ENCODE data around the gene TTC27. TPM values are rescaled to one million over a fixed set of nuclear protein-coding genes. Genes with fewer than 3 reads are reported as not detected.
A peak's percentile ranks its signal among the peaks of the same experiment; 100 is the strongest.

TTC27 gene
- total RNA-seq, 1 donor from 2014 or later, result 20.4 TPM

DNA sequence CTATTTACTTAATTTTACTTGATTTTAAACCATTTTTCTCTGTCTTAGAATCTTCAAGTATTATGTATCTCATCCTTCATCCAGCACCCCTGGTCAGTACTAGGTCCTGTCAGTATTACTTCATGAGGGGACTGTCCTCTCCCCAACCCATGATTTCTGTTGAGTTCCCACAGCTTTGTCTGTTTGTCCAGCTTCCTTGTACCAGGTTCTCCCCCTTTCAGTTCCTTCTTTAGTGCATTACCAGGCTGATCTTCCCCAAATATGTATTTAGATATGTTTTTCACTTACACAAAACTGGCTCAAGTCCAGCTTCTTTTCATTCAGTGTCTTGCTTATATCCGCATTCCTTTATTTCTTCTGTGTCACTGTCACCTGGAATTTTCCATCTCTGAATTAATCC lies 13.8 kb upstream of the TTC27 start:
- Mint-ChIP-seq H3K36me3 (peaks cover 20% of the 10 kb centered on the region), H3K4me1 (ENCODE audit: unreplicated experiment) (no peaks in the 10 kb centered on the region), H3K9me3 (no peaks in the 10 kb centered on the region), H3K4me3 (no peak overlapping the region), H3K27me3 (no peaks in the 10 kb centered on the region), H3K27ac (no peak overlapping the region)
- DNase-seq (ENCODE audit: extremely low spot score, unreplicated experiment), result no peak
- no peak for TF ChIP-seq CTCF (conservative IDR thresholded peaks at IDR 0.05)

- Mint-ChIP-seq H3K36me3 (peaks cover 26% of the 10 kb centered on the region), H3K27me3 (no peaks in the 10 kb centered on the region), H3K4me1 (ENCODE audit: unreplicated experiment) (no peaks in the 10 kb centered on the region), H3K9me3 (no peaks in the 10 kb centered on the region), H3K4me3 (peak overlapping the region; percentile 40), H3K27ac (peak overlapping the region; percentile 74)
- DNase-seq (ENCODE audit: extremely low spot score, unreplicated experiment), result no peak
- TF ChIP-seq CTCF (conservative IDR thresholded peaks at IDR 0.05), result no peak
Measured at GRCh38 chr2:32617599-32618189, 10.2 kb upstream of the TTC27 start.

DNA sequence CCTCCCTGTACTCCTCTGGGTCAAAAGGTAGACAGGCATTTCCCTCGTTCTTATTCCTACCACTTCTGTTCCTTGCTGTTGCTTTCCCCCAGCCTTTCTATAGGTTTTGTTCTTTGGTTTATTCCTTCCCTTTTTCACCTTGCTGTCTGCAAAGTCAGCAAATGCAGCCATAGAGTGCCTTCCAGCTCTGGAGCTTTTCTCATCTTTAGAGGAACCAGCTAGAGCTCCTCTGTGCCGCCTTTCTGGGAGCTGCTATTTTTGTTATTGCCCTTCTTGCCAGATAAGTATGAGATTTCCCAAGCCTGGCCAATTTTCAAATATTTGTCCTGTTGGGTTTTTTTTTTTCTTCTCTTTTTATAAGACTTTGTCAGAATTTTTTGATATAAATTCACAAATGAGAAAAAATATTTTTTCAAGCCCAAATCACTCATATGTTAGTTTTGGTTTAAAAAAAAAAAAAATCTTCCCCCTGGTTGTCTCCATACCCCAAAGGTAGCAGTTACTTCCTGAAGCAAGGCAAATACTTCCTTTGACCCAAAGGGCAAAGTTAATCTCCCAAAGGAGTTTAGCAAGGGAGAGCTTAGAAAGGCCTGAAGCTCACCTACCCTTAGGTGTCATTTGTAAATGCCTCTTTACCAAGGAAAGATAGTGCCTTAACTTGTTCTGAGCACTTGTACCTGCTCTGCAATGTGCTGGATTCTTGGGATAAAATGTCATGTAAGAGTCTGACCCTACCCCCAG lies 5.1 kb upstream of the TTC27 start:
- no peak overlapping the region for H3K4me3 Mint-ChIP-seq
- no peak for DNase-seq (ENCODE audit: extremely low spot score, unreplicated experiment)
- H3K9me3 Mint-ChIP-seq, result no peaks in the 10 kb centered on the region
- H3K27me3 Mint-ChIP-seq, result peaks cover 4% of the 10 kb centered on the region
- no peak overlapping the region for H3K27ac Mint-ChIP-seq
- peaks cover 3% of the 10 kb centered on the region for H3K4me1 Mint-ChIP-seq (ENCODE audit: unreplicated experiment)
- H3K36me3 Mint-ChIP-seq, result peaks cover 13% of the 10 kb centered on the region
- TF ChIP-seq CTCF (conservative IDR thresholded peaks at IDR 0.05), result no peak

- Mint-ChIP-seq H3K9me3 (no peaks in the 10 kb centered on the region), H3K4me1 (ENCODE audit: unreplicated experiment) (peaks cover 4% of the 10 kb centered on the region)
Measured at GRCh38 chr2:32623311-32623706, 4.5 kb upstream of the TTC27 start.

GRCh38 chr2:32624812-32625211 lies 3.0 kb upstream of the TTC27 start:
- Mint-ChIP-seq H3K4me3 (no peak overlapping the region), H3K27me3 (peaks cover 4% of the 10 kb centered on the region), H3K9me3 (no peaks in the 10 kb centered on the region), H3K27ac (no peak overlapping the region), H3K4me1 (ENCODE audit: unreplicated experiment) (peaks cover 7% of the 10 kb centered on the region), H3K36me3 (peaks cover 13% of the 10 kb centered on the region)
- no peak for TF ChIP-seq CTCF (conservative IDR thresholded peaks at IDR 0.05)
- DNase-seq (ENCODE audit: extremely low spot score, unreplicated experiment), result no peak

More at GRCh38 chr2:32623311-32623706, 4.5 kb upstream of the TTC27 start:
- DNase-seq (ENCODE audit: extremely low spot score, unreplicated experiment), result no peak
- peaks cover 13% of the 10 kb centered on the region for H3K36me3 Mint-ChIP-seq
- no peak overlapping the region for H3K4me3 Mint-ChIP-seq
- H3K27ac Mint-ChIP-seq, result no peak overlapping the region
- TF ChIP-seq CTCF (conservative IDR thresholded peaks at IDR 0.05), result no peak
- peaks cover 4% of the 10 kb centered on the region for H3K27me3 Mint-ChIP-seq
